Gastroesophageal sphincter (tissue), 4 donors: ENCODE data around the gene KIF26B. TPM values are rescaled to one million over a fixed set of nuclear protein-coding genes. Genes with fewer than 3 reads are reported as not detected.

Experiments used
- ATAC-seq: fragments of 150-250 bp; one replicate; pipeline ENCODE4 v1.9.1; 2016; ENCODE audit warnings: mild to moderate bottlenecking, moderate library complexity
- H3K27ac ChIP-seq, 4 donors: fragments of 200-600 bp; sonication (generic) in 3 of 4; 1 replicate in 3 of 4; 2 replicates in 1 of 4; pipeline ENCODE4 v1.5.1; 2016 to 2019
- H3K27me3 ChIP-seq: fragments of 200-600 bp; sonication (generic); one replicate; pipeline ENCODE4 v1.5.1; 2019
- H3K36me3 ChIP-seq, 2 donors: fragments of 200-600 bp; sonication (generic); one replicate each; pipeline ENCODE4 v1.5.1; 2019; ENCODE audit warnings: control low read depth in 1 of 2
- H3K4me1 ChIP-seq, 3 donors: fragments of 200-600 bp; sonication (generic); 1 replicate in 2 of 3; 2 replicates in 1 of 3; pipeline ENCODE4 v1.5.1; 2016 to 2019; ENCODE audit warnings: control low read depth in 2 of 3
- H3K4me3 ChIP-seq, 2 donors: fragments of 200-600 bp; sonication (generic); one replicate each; pipeline ENCODE4 v1.5.1; 2019; ENCODE audit warnings: mild to moderate bottlenecking in 1 of 2, moderate library complexity in 1 of 2
- H3K9me3 ChIP-seq, 3 donors: fragments of 200-600 bp; sonication (generic); one replicate each; pipeline ENCODE4 v1.5.1; 2017 to 2019; ENCODE audit warnings: control low read depth in 2 of 3
- CTCF ChIP-seq, 4 experiments: fragments of 200-600 bp in 2 of 4; fragments of 450-650 bp in 2 of 4; sonication (generic) in 1 of 4; IDR thresholded peaks; one replicate each; pipeline ENCODE4 v1.5.1; 2017 to 2019; ENCODE audit warnings: antibody characterized with exemption in 4 of 4, mild to moderate bottlenecking in 2 of 4, moderate library complexity in 2 of 4
- EP300 ChIP-seq: sonication (generic); formaldehyde crosslinking; IDR thresholded peaks from one replicate; pipeline ENCODE4 v1.6.1; 2017; ENCODE audit warnings: antibody characterized with exemption, mild to moderate bottlenecking
- POLR2A ChIP-seq, 2 donors: fragments of 450-650 bp; IDR thresholded peaks; one replicate each; pipeline ENCODE4 v1.6.1; 2017; ENCODE audit warnings: antibody characterized with exemption in 2 of 2, mild to moderate bottlenecking in 2 of 2, moderate library complexity in 1 of 2
- POLR2AphosphoS5 ChIP-seq: sonication (generic); formaldehyde crosslinking; IDR thresholded peaks from one replicate; pipeline ENCODE4 v1.6.1; 2017; ENCODE audit warnings: antibody characterized with exemption
- WGBS, 2 donors: methylation state at CpG; one replicate each; pipeline ENCODE4 v1.1.5; 2018; ENCODE audit warnings: low coverage in 1 of 2; 5-methylcytosine and 5-hydroxymethylcytosine counted together
- total RNA-seq, 4 donors: library from RNA; depleted of rRNA; stranded (reverse); fragments of >200 nt; gene quantifications; one replicate each; pipeline ENCODE4 v1.1.0, GENCODE V29; 2016

Gene KIF26B
- total RNA-seq, 4 donors from 2014 or later: 0.62 to 1.9 (median 0.97) TPM

- Histone ChIP-seq H3K27me3 (no peaks in the 10 kb centered on the region), H3K27ac (no peak overlapping the region), H3K36me3 (no peaks in the 10 kb centered on the region), H3K4me3 (no peak overlapping the region), H3K9me3 (no peaks in the 10 kb centered on the region), H3K4me1 (no peaks in the 10 kb centered on the region)
- ATAC-seq: no peak
- TF ChIP-seq CTCF (IDR thresholded peaks at IDR 0.05): no peak
- TF ChIP-seq EP300: no peak
- WGBS, 2 donors: 86% methylated on average over 14 of the region's 14 CpGs; no CpG with 5 or more reads in 1 of the 2 donors
Observed at GRCh38 chr1:245541369-245541768, 386.6 kb downstream of the KIF26B start.

GRCh38 chr1:245542365-245542764, 387.6 kb downstream of the KIF26B start:
- Histone ChIP-seq H3K9me3 (no peaks in the 10 kb centered on the region), H3K27me3 (no peaks in the 10 kb centered on the region), H3K36me3 (no peaks in the 10 kb centered on the region), H3K4me1 (no peaks in the 10 kb centered on the region), H3K4me3 (no peak overlapping the region), H3K27ac (no peak overlapping the region)
- TF ChIP-seq CTCF (IDR thresholded peaks at IDR 0.05) (no peak), POLR2A (IDR thresholded peaks at IDR 0.05) (no peak), EP300 (no peak), POLR2AphosphoS5 (no peak)
- WGBS, 2 donors: 94 to 100% methylated on average over 6 of the region's 6 CpGs
- no peak for ATAC-seq

GRCh38 chr1:245544236-245544635, 389.5 kb downstream of the KIF26B start:
- WGBS, 2 donors: 83 to 98% methylated on average over 3 to 4 of the region's 5 CpGs

GRCh38 chr1:245546875-245547274, 392.1 kb downstream of the KIF26B start:
- no peak for ATAC-seq
- Histone ChIP-seq H3K4me1 (no peaks in the 10 kb centered on the region), H3K9me3 (no peaks in the 10 kb centered on the region), H3K36me3 (no peaks in the 10 kb centered on the region), H3K4me3 (no peak overlapping the region), H3K27me3 (peaks cover 6% of the 10 kb centered on the region), H3K27ac (no peak overlapping the region)
- 75 to 92% methylated on average over 3 to 8 of the region's 16 CpGs for WGBS, 2 donors
- TF ChIP-seq EP300 (no peak), POLR2AphosphoS5 (no peak), POLR2A (IDR thresholded peaks at IDR 0.05) (no peak), CTCF (IDR thresholded peaks at IDR 0.05) (no peak)

More at GRCh38 chr1:245544236-245544635, 389.5 kb downstream of the KIF26B start:
- H3K27me3 ChIP-seq: peaks cover 6% of the 10 kb centered on the region
- no peaks in the 10 kb centered on the region for H3K9me3 ChIP-seq
- TF ChIP-seq POLR2AphosphoS5: no peak
- TF ChIP-seq EP300: no peak
- TF ChIP-seq CTCF (IDR thresholded peaks at IDR 0.05): no peak
- no peak for TF ChIP-seq POLR2A (IDR thresholded peaks at IDR 0.05)
- ATAC-seq: no peak
- H3K36me3 ChIP-seq: no peaks in the 10 kb centered on the region
- H3K4me3 ChIP-seq: no peak overlapping the region
- no peaks in the 10 kb centered on the region for H3K4me1 ChIP-seq
- H3K27ac ChIP-seq: no peak overlapping the region

- no peaks in the 10 kb centered on the region for H3K36me3 ChIP-seq
- no peak for ATAC-seq
- peak overlapping the region in 1 of 4 donors; percentile 21 for H3K27ac ChIP-seq
- peaks cover 6% of the 10 kb centered on the region for H3K27me3 ChIP-seq
- H3K9me3 ChIP-seq: no peaks in the 10 kb centered on the region
- 53 to 75% methylated on average over 8 to 15 of the region's 18 CpGs for WGBS, 2 donors
- no peak overlapping the region for H3K4me3 ChIP-seq
- no peak for TF ChIP-seq POLR2AphosphoS5
- TF ChIP-seq EP300: no peak
- H3K4me1 ChIP-seq: no peaks in the 10 kb centered on the region
Observed at GRCh38 chr1:245549996-245550719, 395.4 kb downstream of the KIF26B start.
